Panc1 (cell line): Measurements from ENCODE around the gene TEX22. TPM values are rescaled to one million over a fixed set of nuclear protein-coding genes. Genes with fewer than 3 reads are reported as not detected.

Experiments used
- ATAC-seq: fragments of 200-7000 bp; cut with Tn5 transposase; 2 replicates; pipeline ENCODE4 v1.9.1; 2020; ENCODE audit warnings: mild to moderate bottlenecking, moderate library complexity
- BruUV-seq: library from RNA; stranded (reverse); fragments of 400-500 nt; replicated peaks from 2 replicates; lab custom pipeline; 2021; lab: Mats Ljungman, UMichigan
- CTCF ChIA-PET: fragments of 300-600 bp; sonication (Branson Sonifier 250); formaldehyde crosslinking; loops from one replicate; lab custom pipeline; 2022; ENCODE audit warnings: antibody characterized with exemption; lab: Charles Lee
- POLR2A ChIA-PET: fragments of 300-600 bp; sonication (Branson Sonifier 250); formaldehyde crosslinking; loops from one replicate; lab custom pipeline; 2022; ENCODE audit warnings: antibody characterized with exemption; lab: Charles Lee
- DNase-seq: peaks from one replicate; pipeline ENCODE4 v3.0.0-alpha.2; 2010; ENCODE audit warnings: low read depth, low spot score
- H3K27ac ChIP-seq: 2 replicates; pipeline ENCODE4 v1.5.1; 2011; ENCODE audit warnings: mild to moderate bottlenecking, low read length, inconsistent platforms
- H3K27me3 ChIP-seq: fragments of 200-500 bp; sonication (Bioruptor generic); 2 replicates; pipeline ENCODE4 v1.6.0; 2014; ENCODE audit warnings: low read length, inconsistent platforms; ENCODE audit not compliant: control insufficient read depth, insufficient read depth
- H3K36me3 ChIP-seq: fragments of 200-500 bp; sonication (Bioruptor generic); 2 replicates; pipeline ENCODE4 v1.5.1; 2014; ENCODE audit warnings: inconsistent platforms, mild to moderate bottlenecking, low read length, moderate library complexity; ENCODE audit not compliant: control insufficient read depth, insufficient read depth
- H3K4me1 ChIP-seq: 2 replicates; pipeline ENCODE4 v1.5.1; 2011; ENCODE audit warnings: inconsistent platforms, mild to moderate bottlenecking, low read length, moderate library complexity; ENCODE audit not compliant: control insufficient read depth, insufficient read depth
- H3K4me3 ChIP-seq, 2 experiments: 2 replicates each; pipeline ENCODE4 v1.5.1; 2011 to 2012; ENCODE audit warnings: low read depth in 2 of 2, low read length in 2 of 2, mild to moderate bottlenecking in 2 of 2, inconsistent platforms in 1 of 2, moderate library complexity in 1 of 2
- H3K9me3 ChIP-seq: fragments of 200-500 bp; sonication (Bioruptor generic); 2 replicates; pipeline ENCODE4 v1.5.1; 2014; ENCODE audit warnings: low read depth, mild to moderate bottlenecking, inconsistent platforms, low read length, moderate library complexity; ENCODE audit not compliant: control insufficient read depth, insufficient read depth
- CTCF ChIP-seq: fragments of 450-650 bp; IDR thresholded peaks from 2 replicates; pipeline ENCODE4 v1.5.1; 2017; ENCODE audit warnings: mild to moderate bottlenecking
- POLR2AphosphoS5 ChIP-seq: IDR thresholded peaks from 2 replicates; pipeline ENCODE4 v1.6.1; 2012; ENCODE audit warnings: mild to moderate bottlenecking, low read depth, low read length, moderate library complexity
- REST ChIP-seq, 2 experiments: IDR thresholded peaks; 2 replicates each; pipeline ENCODE4 v1.6.1; 2011 to 2012; ENCODE audit warnings: low read depth in 2 of 2, control low read depth in 1 of 2, low read length in 1 of 2, mild to moderate bottlenecking in 1 of 2, moderate library complexity in 1 of 2; ENCODE audit not compliant: insufficient read depth in 1 of 2
- SIN3A ChIP-seq: IDR thresholded peaks from 2 replicates; pipeline ENCODE4 v1.6.1; 2012; ENCODE audit warnings: low read depth, mild to moderate bottlenecking, low read length, moderate library complexity, borderline replicate concordance; ENCODE audit not compliant: insufficient read depth
- TCF7L2 ChIP-seq: IDR thresholded peaks from 2 replicates; pipeline ENCODE4 v1.6.1; 2011; ENCODE audit warnings: mild to moderate bottlenecking, low read depth, low read length, inconsistent platforms
- in situ Hi-C: cut with HindIII; loops from 2 replicates; pipeline ENCODE4 v1.10.0; 2016; ENCODE audit warnings: low sequenced_read_pairs, low pct_unique_long_range_greater_than_20kb
- intact Hi-C: fragments of 100-400 bp; cut with micrococcal nuclease; formaldehyde crosslinking; loops from one replicate; pipeline ENCODE4 v1.10.0; 2022; ENCODE audit not compliant: unreplicated experiment
- total RNA-seq: library from RNA; stranded (reverse); gene quantifications from one replicate; pipeline ENCODE4 v1.2.1, GENCODE V29; 2021; ENCODE audit not compliant: unreplicated experiment

The TEX22 gene
- total RNA-seq, 1 experiment from 2014 or later: 2.9 TPM

- no peaks in the 10 kb centered on the region for H3K27me3 ChIP-seq
- intact Hi-C loops: loop anchor here (10.0 kb wide), 1 partner anchor 106 kb away; the partner anchor contains the start of gene CRIP1
- in situ Hi-C loops: no loop called here
- ChIA-PET CTCF (no interaction called here), POLR2A (no interaction called here)
- H3K4me3 ChIP-seq: no peak overlapping the region
- H3K9me3 ChIP-seq: no peaks in the 10 kb centered on the region
- H3K27ac ChIP-seq: no peak overlapping the region
- H3K4me1 ChIP-seq: no peaks in the 10 kb centered on the region
- TF ChIP-seq POLR2AphosphoS5 (no peak), REST (IDR thresholded peaks at IDR 0.05; ENCODE audit: insufficient read depth in 1 of 2, low read depth in 2 of 2, low read length in 1 of 2) (no peak), SIN3A (no peak), TCF7L2 (no peak), CTCF (no peak)
- no TSS peak for BruUV-seq
- DNase-seq: no peak
- no peaks in the 10 kb centered on the region for H3K36me3 ChIP-seq
- ATAC-seq: no peak; the same call in 1 of the 2 replicates
These were observed 19.3 kb upstream of the TEX22 start for GRCh38 chr14:105378873-105379685.

DNA sequence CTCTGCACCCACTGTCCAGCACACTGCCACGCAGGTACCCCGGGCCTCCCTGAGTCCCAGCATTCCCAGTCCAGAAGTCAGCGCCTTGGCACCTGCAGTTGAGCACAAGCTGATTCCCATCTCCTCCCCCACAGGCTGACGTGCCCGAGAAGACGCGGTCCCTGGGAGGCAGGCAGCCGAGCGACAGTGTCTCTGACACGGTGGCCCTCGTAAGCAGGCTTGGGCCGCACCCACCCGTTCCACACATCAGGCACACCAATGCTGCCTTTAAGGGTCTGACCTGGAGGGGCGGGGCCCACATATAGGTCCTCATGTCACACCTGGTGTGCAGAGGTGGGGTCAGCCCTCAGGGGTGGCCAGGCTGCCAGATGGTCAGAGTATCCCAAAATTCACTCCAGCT, 18.4 kb upstream of the TEX22 start:
- ChIA-PET POLR2A (no interaction called here), CTCF (no interaction called here)
- BruUV-seq: no TSS peak
- Histone ChIP-seq H3K4me1 (no peaks in the 10 kb centered on the region), H3K27ac (no peak overlapping the region), H3K36me3 (no peaks in the 10 kb centered on the region), H3K27me3 (no peaks in the 10 kb centered on the region), H3K4me3 (no peak overlapping the region), H3K9me3 (no peaks in the 10 kb centered on the region)
- intact Hi-C loops (loop anchor here (10.0 kb wide), 1 partner anchor 105 kb away; the partner anchor contains the start of gene CRIP1), in situ Hi-C loops (no loop called here)
- DNase-seq: no peak
- ATAC-seq: no peak
- no peak for TF ChIP-seq CTCF
- TF ChIP-seq SIN3A: no peak
- no peak for TF ChIP-seq TCF7L2
- TF ChIP-seq POLR2AphosphoS5: no peak
- no peak for TF ChIP-seq REST (IDR thresholded peaks at IDR 0.05; ENCODE audit: insufficient read depth in 1 of 2, low read depth in 2 of 2, low read length in 1 of 2)
